Measurements from ENCODE around the gene SMAD7. TPM values are rescaled to one million over a fixed set of nuclear protein-coding genes. Genes with fewer than 3 reads are reported as not detected.

Gene SMAD7
- total and polyA plus RNA-seq, 2 experiments from 2014 or later, result 6.8 to 51.7 TPM

DNA sequence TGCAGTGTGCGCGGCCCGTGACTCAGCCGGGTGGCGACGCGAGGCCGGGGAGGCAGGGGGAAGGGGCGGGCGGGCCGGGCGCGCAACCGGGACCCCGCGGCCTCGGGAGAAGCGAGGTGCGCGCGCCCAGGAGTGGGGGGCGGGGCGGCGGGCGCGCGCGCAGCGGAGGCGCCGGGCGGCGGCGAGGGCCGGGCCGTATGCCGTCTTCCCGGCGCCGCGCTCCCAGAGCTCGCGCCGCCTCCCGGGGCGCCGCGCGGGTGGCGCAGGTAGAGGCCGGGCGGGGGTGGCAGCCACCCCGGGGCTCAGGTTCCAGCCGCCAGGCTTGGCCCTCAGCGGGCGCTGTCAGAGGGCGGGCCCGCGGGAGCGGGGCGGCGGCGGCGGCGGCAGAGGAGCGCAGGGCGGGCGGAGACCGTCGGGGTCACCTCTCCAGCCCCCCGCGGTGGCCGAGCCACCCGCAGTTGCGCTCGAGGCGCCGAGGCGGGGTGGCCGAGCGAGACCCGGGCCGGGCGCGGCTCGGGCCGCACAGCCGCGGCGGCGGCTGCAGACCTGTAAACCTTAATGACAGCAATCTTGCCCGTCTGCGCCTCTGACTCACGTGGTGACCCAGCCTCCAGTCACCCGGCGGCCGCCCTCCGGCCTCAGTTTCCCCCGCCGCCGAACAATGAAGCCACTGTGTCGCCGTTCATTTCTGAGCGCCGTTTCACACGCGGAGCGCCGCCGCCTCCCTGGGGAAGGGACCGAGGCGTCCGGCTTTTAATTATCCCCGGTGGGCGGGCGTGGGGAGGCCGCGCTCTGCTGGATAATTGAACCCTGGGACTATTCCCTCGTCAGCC is 25.3 kb upstream of the SMAD7 start:
- no peaks in the 10 kb centered on the region for H3K36me3 ChIP-seq (ENCODE audit: low read depth)
- in situ Hi-C loops (cut with MboI), result no loop called here
- peaks cover 16% of the 10 kb centered on the region; the same call in 1 of the 2 replicates for H3K4me1 ChIP-seq (ENCODE audit: insufficient read depth)
- H3K9me2 ChIP-seq (ENCODE audit: insufficient read depth), result no peaks in the 10 kb centered on the region
- peak overlapping the region; percentile 66 for H3K27ac ChIP-seq
- peak overlapping the region; percentile 65 for H2AFZ ChIP-seq
- DNase-seq, result peak; percentile 89
- 0 out of 2 replicates have a peak, but pooled peaks cover 10% of the 10 kb centered on the region for H3F3A ChIP-seq (ENCODE audit: insufficient read depth)
- H3K4me3 ChIP-seq, result peak overlapping the region; percentile 73
- peak overlapping the region; percentile 89 for H3K9ac ChIP-seq
- H4K20me1 ChIP-seq (ENCODE audit: insufficient read depth), result no peaks in the 10 kb centered on the region
- H3K27me3 ChIP-seq (replicated peaks; ENCODE audit: insufficient read depth), result no peaks in the 10 kb centered on the region
- 4 to 6% methylated on average over 33 to 61 of the region's 119 CpGs for WGBS, 2 experiments (ENCODE audit: low coverage in 1 of 2, low lambda C conversion rate in 2 of 2, missing lambda C conversion rate in 2 of 2)
- H3K4me2 ChIP-seq (ENCODE audit: unreplicated experiment), result peak overlapping the region; percentile 47
- no peak for TF ChIP-seq EZH2 (IDR thresholded peaks at IDR 0.05; ENCODE audit: insufficient read depth, poor library complexity, severe bottlenecking)
- no peak for TF ChIP-seq EZH2phosphoT487 (IDR thresholded peaks at IDR 0.05; ENCODE audit: insufficient read depth, low read depth)
- no peaks in the 10 kb centered on the region for H3K79me2 ChIP-seq (ENCODE audit: insufficient read depth)
- no peaks in the 10 kb centered on the region for H3K9me3 ChIP-seq (ENCODE audit: low read depth)

DNA sequence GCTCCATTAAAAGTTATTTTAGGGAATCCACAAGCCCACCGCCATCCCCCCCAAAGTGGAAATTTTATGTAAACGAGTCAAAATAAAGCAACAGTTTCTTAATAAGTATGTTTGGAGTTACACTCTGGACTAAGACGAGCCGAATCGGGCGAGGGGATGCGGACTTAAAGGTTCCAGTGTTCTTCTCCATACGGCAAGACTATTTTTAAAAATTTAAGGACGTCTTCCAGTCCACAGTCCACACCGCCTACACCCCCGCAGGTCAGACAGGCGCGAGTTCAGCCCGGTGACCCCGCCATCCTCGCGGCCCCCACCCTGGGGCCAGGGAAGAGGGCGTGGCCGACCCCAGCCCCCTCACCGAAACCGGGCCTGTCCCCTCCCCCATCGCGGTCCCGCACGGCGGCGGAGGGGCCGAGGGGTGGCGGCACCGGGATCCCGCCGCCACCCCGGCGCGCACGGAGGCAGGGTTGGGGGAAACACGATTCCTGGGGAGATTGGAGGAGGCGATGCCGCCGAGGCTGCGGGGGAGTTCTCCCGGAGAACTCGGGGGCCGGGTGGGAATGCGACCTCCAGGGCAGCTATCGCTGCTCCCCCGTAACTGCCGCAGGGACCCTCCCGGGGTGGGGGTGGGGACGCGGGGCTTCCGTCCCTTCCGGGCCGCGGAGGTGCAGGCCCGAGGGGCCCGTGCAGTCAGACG is 24.5 kb upstream of the SMAD7 start:
- no peaks in the 10 kb centered on the region for H3K36me3 ChIP-seq (ENCODE audit: low read depth)
- no peaks in the 10 kb centered on the region for H3K79me2 ChIP-seq (ENCODE audit: insufficient read depth)
- H3K4me1 ChIP-seq (ENCODE audit: insufficient read depth), result peaks cover 16% of the 10 kb centered on the region; the same call in 1 of the 2 replicates
- peak overlapping the region; percentile 66 for H3K27ac ChIP-seq
- H3K27me3 ChIP-seq (replicated peaks; ENCODE audit: insufficient read depth), result no peaks in the 10 kb centered on the region
- no peaks in the 10 kb centered on the region for H4K20me1 ChIP-seq (ENCODE audit: insufficient read depth)
- peak overlapping the region; percentile 65 for H2AFZ ChIP-seq
- H3K4me2 ChIP-seq (ENCODE audit: unreplicated experiment), result peak overlapping the region; percentile 65
- DNase-seq, result peak; percentile 30
- H3K4me3 ChIP-seq, result peak overlapping the region; percentile 73
- in situ Hi-C loops (cut with MboI), result no loop called here
- TF ChIP-seq EZH2phosphoT487 (IDR thresholded peaks at IDR 0.05; ENCODE audit: insufficient read depth, low read depth), result no peak
- no peak for TF ChIP-seq EZH2 (IDR thresholded peaks at IDR 0.05; ENCODE audit: insufficient read depth, poor library complexity, severe bottlenecking)
- peak overlapping the region; percentile 89 for H3K9ac ChIP-seq
- 0 out of 2 replicates have a peak, but pooled peaks cover 10% of the 10 kb centered on the region for H3F3A ChIP-seq (ENCODE audit: insufficient read depth)
- H3K9me3 ChIP-seq (ENCODE audit: low read depth), result no peaks in the 10 kb centered on the region
- H3K9me2 ChIP-seq (ENCODE audit: insufficient read depth), result no peaks in the 10 kb centered on the region
- WGBS, 2 experiments (ENCODE audit: low coverage in 1 of 2, low lambda C conversion rate in 2 of 2, missing lambda C conversion rate in 2 of 2), result 6 to 8% methylated on average over 28 to 46 of the region's 58 CpGs

DNA sequence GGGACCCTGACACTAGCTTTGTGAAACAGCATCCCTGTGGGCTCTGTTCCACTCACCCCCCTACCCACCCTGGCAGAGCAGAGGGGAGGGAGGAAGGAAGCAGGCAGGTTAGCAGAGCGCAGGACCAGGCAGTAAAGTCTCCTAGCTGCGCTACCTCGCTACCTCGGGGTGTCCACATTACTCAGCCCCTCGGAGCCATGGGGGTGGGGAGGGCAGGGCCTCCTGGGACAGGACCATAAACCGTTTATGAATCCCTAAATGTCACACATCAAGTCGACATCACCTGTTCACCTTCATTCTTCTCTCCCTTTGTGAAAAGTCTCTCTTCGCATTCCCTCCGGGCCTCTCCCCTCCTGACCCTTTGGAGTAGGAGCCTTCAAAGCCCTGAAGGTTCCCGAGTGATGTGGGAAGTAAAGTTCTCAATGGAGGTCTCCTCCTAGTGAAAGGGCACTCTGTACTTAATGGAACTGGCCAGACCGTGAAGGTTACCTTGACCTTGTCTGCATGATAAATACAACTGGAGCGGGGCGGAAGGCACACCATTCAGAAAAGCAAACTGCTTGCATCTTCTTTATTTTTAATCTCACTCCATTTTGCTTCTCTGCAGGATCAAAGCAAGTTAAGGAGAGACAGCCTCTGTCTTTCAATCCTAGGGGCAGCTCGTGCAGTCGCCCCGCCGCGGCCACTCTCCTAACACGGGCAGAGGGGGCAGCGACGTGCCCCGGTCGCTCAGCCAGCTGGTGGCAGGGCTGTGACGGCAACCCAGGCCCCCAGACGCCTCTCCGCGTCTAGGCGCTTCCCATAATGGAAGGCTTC is 23.7 kb upstream of the SMAD7 start:
- DNase-seq, result peak; percentile 30
- no peak for TF ChIP-seq EZH2 (IDR thresholded peaks at IDR 0.05; ENCODE audit: insufficient read depth, poor library complexity, severe bottlenecking)
- TF ChIP-seq EZH2phosphoT487 (IDR thresholded peaks at IDR 0.05; ENCODE audit: insufficient read depth, low read depth), result no peak
- H3K27ac ChIP-seq, result peak overlapping the region; percentile 66; the same call in 1 of the 2 replicates
- H3K4me3 ChIP-seq, result peak overlapping the region; percentile 73
- H4K20me1 ChIP-seq (ENCODE audit: insufficient read depth), result no peaks in the 10 kb centered on the region
- H3K79me2 ChIP-seq (ENCODE audit: insufficient read depth), result no peaks in the 10 kb centered on the region
- H3F3A ChIP-seq (ENCODE audit: insufficient read depth), result 0 out of 2 replicates have a peak, but pooled peaks cover 10% of the 10 kb centered on the region
- peak overlapping the region; percentile 89 for H3K9ac ChIP-seq
- no peaks in the 10 kb centered on the region for H3K36me3 ChIP-seq (ENCODE audit: low read depth)
- H3K9me2 ChIP-seq (ENCODE audit: insufficient read depth), result no peaks in the 10 kb centered on the region
- peaks cover 16% of the 10 kb centered on the region; the same call in 1 of the 2 replicates for H3K4me1 ChIP-seq (ENCODE audit: insufficient read depth)
- in situ Hi-C loops (cut with MboI), result no loop called here
- peak overlapping the region; percentile 65 for H2AFZ ChIP-seq
- no peaks in the 10 kb centered on the region for H3K9me3 ChIP-seq (ENCODE audit: low read depth)
- H3K4me2 ChIP-seq (ENCODE audit: unreplicated experiment), result peak overlapping the region; percentile 65
- 81% methylated on average over 28 of the region's 28 CpGs for WGBS, 2 experiments (ENCODE audit: low coverage in 1 of 2, low lambda C conversion rate in 2 of 2, missing lambda C conversion rate in 2 of 2)
- H3K27me3 ChIP-seq (replicated peaks; ENCODE audit: insufficient read depth), result no peaks in the 10 kb centered on the region

GRCh38 chr18:48973731-48974130 is 23.0 kb upstream of the SMAD7 start:
- Histone ChIP-seq H3K4me3 (no peak overlapping the region), H2AFZ (no peak overlapping the region), H4K20me1 (ENCODE audit: insufficient read depth) (no peaks in the 10 kb centered on the region), H3K27ac (peak overlapping the region; percentile 24), H3K27me3 (replicated peaks; ENCODE audit: insufficient read depth) (no peaks in the 10 kb centered on the region), H3K9ac (no peak overlapping the region), H3K4me2 (ENCODE audit: unreplicated experiment) (no peak overlapping the region), H3K79me2 (ENCODE audit: insufficient read depth) (no peaks in the 10 kb centered on the region), H3K9me2 (ENCODE audit: insufficient read depth) (no peaks in the 10 kb centered on the region), H3K4me1 (ENCODE audit: insufficient read depth) (peaks cover 16% of the 10 kb centered on the region; the same call in 1 of the 2 replicates), H3F3A (ENCODE audit: insufficient read depth) (0 out of 2 replicates have a peak, but pooled peaks cover 10% of the 10 kb centered on the region), H3K36me3 (ENCODE audit: low read depth) (no peaks in the 10 kb centered on the region), H3K9me3 (ENCODE audit: low read depth) (no peaks in the 10 kb centered on the region)
- in situ Hi-C loops (cut with MboI), result no loop called here
- DNase-seq, result peak; percentile 63
- 83 to 94% methylated on average over 3 of the region's 3 CpGs for WGBS, 2 experiments (ENCODE audit: low coverage in 1 of 2, low lambda C conversion rate in 2 of 2, missing lambda C conversion rate in 2 of 2)
- no peak for TF ChIP-seq EZH2 (IDR thresholded peaks at IDR 0.05; ENCODE audit: insufficient read depth, poor library complexity, severe bottlenecking)
- no peak for TF ChIP-seq EZH2phosphoT487 (IDR thresholded peaks at IDR 0.05; ENCODE audit: insufficient read depth, low read depth)

Data from GM23248 (cell line).